Endothelial cell of umbilical vein (primary cell): ENCODE data around the gene TMEM220. TPM values are rescaled to one million over a fixed set of nuclear protein-coding genes. Genes with fewer than 3 reads are reported as not detected.

ENCODE experiments used
- BruUV-seq: library from RNA; stranded (reverse); fragments of 400-500 nt; replicated peaks from 2 replicates; lab custom pipeline; 2021; lab: Mats Ljungman, UMichigan
- CTCF ChIA-PET: fragments of 300-600, 350-600 bp; sonication (Branson Sonifier 250); formaldehyde crosslinking; loops from one replicate; lab custom pipeline; 2021; ENCODE audit warnings: antibody characterized with exemption, inconsistent platforms; lab: Charles Lee
- POLR2A ChIA-PET: fragments of 300-600, 350-600 bp; sonication (Branson Sonifier 250); formaldehyde crosslinking; loops from one replicate; lab custom pipeline; 2021; ENCODE audit warnings: antibody characterized with exemption, inconsistent platforms; lab: Charles Lee
- DNase-seq: peaks from one replicate; pipeline ENCODE4 v3.0.0-alpha.2; 2011; ENCODE audit warnings: low read depth, low spot score
- FAIRE-seq: peaks from 2 replicates; lab custom pipeline; 2011; peaks lifted over from hg19 to GRCh38; lab: Jason Lieb, UNC
- H2AFZ ChIP-seq: 2 replicates; pipeline ENCODE4 v1.6.0; 2012; ENCODE audit warnings: low read depth, low read length, control low read depth, inconsistent platforms
- H3K27ac ChIP-seq: 2 replicates; pipeline ENCODE4 v1.5.1; 2011; ENCODE audit warnings: low read depth, mild to moderate bottlenecking, control low read depth, low read length, moderate library complexity; ENCODE audit not compliant: insufficient read depth
- H3K27me3 ChIP-seq, 2 experiments: 2 replicates each; pipeline versions ENCODE4 v1.6.0 to v1.6.1; 2011; ENCODE audit warnings: low read length in 2 of 2, mixed read lengths in 1 of 2; ENCODE audit not compliant: control insufficient read depth in 2 of 2, insufficient read depth in 2 of 2
- H3K36me3 ChIP-seq, 2 experiments: 2 replicates in 1 of 2; 3 replicates in 1 of 2; pipeline ENCODE4 v1.5.1; 2011; ENCODE audit warnings: low read length in 2 of 2, mild to moderate bottlenecking in 1 of 2, moderate library complexity in 1 of 2; ENCODE audit not compliant: control insufficient read depth in 2 of 2, insufficient read depth in 2 of 2; ENCODE audit errors: extremely low read depth in 1 of 2
- H3K4me1 ChIP-seq: 3 replicates; pipeline ENCODE4 v1.5.1; 2011; ENCODE audit warnings: mild to moderate bottlenecking, low read length; ENCODE audit not compliant: control insufficient read depth, insufficient read depth; ENCODE audit errors: extremely low read depth
- H3K4me2 ChIP-seq: 2 replicates; pipeline ENCODE4 v1.6.1; 2011; ENCODE audit warnings: low read length, control low read depth, mixed read lengths; ENCODE audit not compliant: insufficient read depth
- H3K4me3 ChIP-seq, 3 experiments: fragments of 200-600 bp in 1 of 3; sonication (generic), shearing (Covaris generic) in 1 of 3; replicated peaks in 1 of 3; 2 replicates each; pipeline ENCODE4 v1.5.1; 2011 to 2016; ENCODE audit warnings: control low read depth in 3 of 3, low read length in 3 of 3, mild to moderate bottlenecking in 2 of 3, inconsistent platforms in 1 of 3, low read depth in 1 of 3, moderate library complexity in 1 of 3; ENCODE audit not compliant: insufficient read depth in 1 of 3
- H3K79me2 ChIP-seq: 2 replicates; pipeline ENCODE4 v1.6.0; 2012; ENCODE audit warnings: low read length, inconsistent platforms; ENCODE audit not compliant: control insufficient read depth, insufficient read depth
- H3K9ac ChIP-seq: replicated peaks from 2 replicates; pipeline ENCODE3; 2011; ENCODE audit warnings: low read length, control low read depth; ENCODE audit not compliant: insufficient read depth; ENCODE audit errors: extremely low read depth
- H3K9me1 ChIP-seq: replicated peaks from 3 replicates; pipeline ENCODE4 v1.6.0; 2011; ENCODE audit warnings: mild to moderate bottlenecking, low read length; ENCODE audit not compliant: control insufficient read depth, insufficient read depth; ENCODE audit errors: extremely low read depth
- H3K9me3 ChIP-seq: replicated peaks from 2 replicates; pipeline ENCODE4 v1.5.1; 2012; ENCODE audit warnings: low read length, inconsistent platforms; ENCODE audit not compliant: control insufficient read depth, insufficient read depth
- H4K20me1 ChIP-seq: replicated peaks from 2 replicates; pipeline ENCODE3; 2011; ENCODE audit warnings: mild to moderate bottlenecking, low read length; ENCODE audit not compliant: control insufficient read depth, insufficient read depth; ENCODE audit errors: extremely low read depth
- EZH2 ChIP-seq: IDR thresholded peaks from 2 replicates; pipeline ENCODE4 v1.6.1; 2012; ENCODE audit warnings: borderline replicate concordance, low read depth, mild to moderate bottlenecking, moderate library complexity, low read length, inconsistent platforms; ENCODE audit not compliant: severe bottlenecking
- FOS ChIP-seq: IDR thresholded peaks from 2 replicates; pipeline ENCODE4 v1.6.1; 2011; ENCODE audit warnings: mild to moderate bottlenecking, low read length, moderate library complexity, borderline replicate concordance; ENCODE audit not compliant: insufficient read depth
- GATA2 ChIP-seq: IDR thresholded peaks from 2 replicates; pipeline ENCODE4 v1.7.0; 2011; ENCODE audit warnings: low read depth, mild to moderate bottlenecking, moderate library complexity, mixed read lengths, low read length; ENCODE audit not compliant: insufficient read length, insufficient read depth
- JUN ChIP-seq: IDR thresholded peaks from 2 replicates; pipeline ENCODE4 v1.6.1; 2011; ENCODE audit warnings: borderline replicate concordance, low read depth; ENCODE audit not compliant: insufficient read length, insufficient read depth
- MAX ChIP-seq: IDR thresholded peaks from 2 replicates; pipeline ENCODE4 v1.6.1; 2011; ENCODE audit not compliant: insufficient read depth, insufficient read length
- MYC ChIP-seq: IDR thresholded peaks from one replicate; pipeline ENCODE4 v1.6.1; 2011; ENCODE audit warnings: mild to moderate bottlenecking, low read depth, low read length
- POLR2A ChIP-seq: IDR thresholded peaks from 2 replicates; pipeline ENCODE4 v1.6.1; 2012; ENCODE audit warnings: low read depth, mild to moderate bottlenecking, control low read depth, low read length
- POLR2AphosphoS5 ChIP-seq: IDR thresholded peaks from 2 replicates; pipeline ENCODE4 v1.6.1; 2012; ENCODE audit warnings: low read depth, mild to moderate bottlenecking, control low read depth, low read length, moderate library complexity; ENCODE audit not compliant: insufficient read depth
- dilution Hi-C: fragments of 300-500 bp; cut with MboI; formaldehyde crosslinking; loops from one replicate; pipeline ENCODE4 v1.15.0; 2019; ENCODE audit warnings: low sequenced_read_pairs; ENCODE audit not compliant: extremely low pct_ligation_motif_present
- intact Hi-C: fragments of 100-400 bp; cut with micrococcal nuclease; formaldehyde crosslinking; loops from one replicate; pipeline ENCODE4 v1.10.0; 2022
- polyA plus RNA-seq, 4 experiments: library from polyadenylated mRNA; depleted of rRNA in 3 of 4; stranded (reverse) in 3 of 4; unstranded in 1 of 4; fragments of >200 nt; gene quantifications; 2 replicates each; pipeline versions ENCODE4 v1.2.1 to v1.2.3, GENCODE V29; 2011 to 2012; ENCODE audit warnings: missing spikeins in 1 of 4
- total RNA-seq: library from RNA; stranded (reverse); gene quantifications from 2 replicates; pipeline ENCODE4 v1.2.3, GENCODE V29; 2021
- TF ChIP-seq, protein P1 (sequence below), 2 donors: IDR thresholded peaks; 1 replicate in 1 of 2; 2 replicates in 1 of 2; pipeline ENCODE4 v1.5.1; 2011; ENCODE audit warnings: low read length in 2 of 2, mild to moderate bottlenecking in 2 of 2, moderate library complexity in 2 of 2, control low read depth in 1 of 2, inconsistent platforms in 1 of 2, low read depth in 1 of 2; ENCODE audit not compliant: insufficient read depth in 1 of 2; ENCODE audit errors: extremely low read depth in 1 of 2

TMEM220 gene
- total and polyA plus RNA-seq, 2 donors (not counting 3 experiments of a cell fraction or from before 2014, with no cell fraction given) = 3.6 to 11.2 TPM

GRCh38 chr17:10777890-10778289 lies 48.1 kb upstream of the TMEM220 start:
- intact Hi-C loops = no loop called here
- dilution Hi-C loops = no loop called here
- FAIRE-seq = no peak

More at GRCh38 chr17:10777890-10778289, 48.1 kb upstream of the TMEM220 start:
- Histone ChIP-seq H3K27me3 (no peaks in the 10 kb centered on the region), H4K20me1 (no peaks in the 10 kb centered on the region), H2AFZ (no peak overlapping the region), H3K9me1 (no peaks in the 10 kb centered on the region), H3K36me3 (no peaks in the 10 kb centered on the region), H3K4me1 (no peaks in the 10 kb centered on the region), H3K4me3 (no peak overlapping the region), H3K4me2 (no peak overlapping the region), H3K79me2 (no peaks in the 10 kb centered on the region), H3K9ac (no peak overlapping the region), H3K9me3 (no peaks in the 10 kb centered on the region), H3K27ac (no peak overlapping the region)
- no TSS peak for BruUV-seq
- TF ChIP-seq GATA2 (no peak), EZH2 (no peak), POLR2A (no peak), MYC (no peak), JUN (no peak), FOS (no peak), MAX (no peak), POLR2AphosphoS5 (no peak)
- TF ChIP-seq, protein P1, sequence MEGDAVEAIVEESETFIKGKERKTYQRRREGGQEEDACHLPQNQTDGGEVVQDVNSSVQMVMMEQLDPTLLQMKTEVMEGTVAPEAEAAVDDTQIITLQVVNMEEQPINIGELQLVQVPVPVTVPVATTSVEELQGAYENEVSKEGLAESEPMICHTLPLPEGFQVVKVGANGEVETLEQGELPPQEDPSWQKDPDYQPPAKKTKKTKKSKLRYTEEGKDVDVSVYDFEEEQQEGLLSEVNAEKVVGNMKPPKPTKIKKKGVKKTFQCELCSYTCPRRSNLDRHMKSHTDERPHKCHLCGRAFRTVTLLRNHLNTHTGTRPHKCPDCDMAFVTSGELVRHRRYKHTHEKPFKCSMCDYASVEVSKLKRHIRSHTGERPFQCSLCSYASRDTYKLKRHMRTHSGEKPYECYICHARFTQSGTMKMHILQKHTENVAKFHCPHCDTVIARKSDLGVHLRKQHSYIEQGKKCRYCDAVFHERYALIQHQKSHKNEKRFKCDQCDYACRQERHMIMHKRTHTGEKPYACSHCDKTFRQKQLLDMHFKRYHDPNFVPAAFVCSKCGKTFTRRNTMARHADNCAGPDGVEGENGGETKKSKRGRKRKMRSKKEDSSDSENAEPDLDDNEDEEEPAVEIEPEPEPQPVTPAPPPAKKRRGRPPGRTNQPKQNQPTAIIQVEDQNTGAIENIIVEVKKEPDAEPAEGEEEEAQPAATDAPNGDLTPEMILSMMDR (IDR thresholded peaks at IDR 0.05; ENCODE audit: extremely low read depth in 1 of 2, insufficient read depth in 1 of 2, low read depth in 1 of 2, low read length in 2 of 2) = no peak
- ChIA-PET CTCF (no interaction called here), POLR2A (no interaction called here)
- no peak for DNase-seq
